ENCODE measurements around the gene TMC8.
"Not testable (repeated sequence)": the region's sequence is repeated elsewhere in the genome, so short reads cannot be mapped to it uniquely, and the experiment has no call there.

TMC8 gene

GRCh38 chr17:78108726-78109488, 21.7 kb upstream of the TMC8 start:
- peak in 5 of 56 donors; percentile 17 to 42 (median 27) for DNase-seq

GRCh38 chr17:78109489-78109761, 21.1 kb upstream of the TMC8 start:
- no peak for DNase-seq

DNA sequence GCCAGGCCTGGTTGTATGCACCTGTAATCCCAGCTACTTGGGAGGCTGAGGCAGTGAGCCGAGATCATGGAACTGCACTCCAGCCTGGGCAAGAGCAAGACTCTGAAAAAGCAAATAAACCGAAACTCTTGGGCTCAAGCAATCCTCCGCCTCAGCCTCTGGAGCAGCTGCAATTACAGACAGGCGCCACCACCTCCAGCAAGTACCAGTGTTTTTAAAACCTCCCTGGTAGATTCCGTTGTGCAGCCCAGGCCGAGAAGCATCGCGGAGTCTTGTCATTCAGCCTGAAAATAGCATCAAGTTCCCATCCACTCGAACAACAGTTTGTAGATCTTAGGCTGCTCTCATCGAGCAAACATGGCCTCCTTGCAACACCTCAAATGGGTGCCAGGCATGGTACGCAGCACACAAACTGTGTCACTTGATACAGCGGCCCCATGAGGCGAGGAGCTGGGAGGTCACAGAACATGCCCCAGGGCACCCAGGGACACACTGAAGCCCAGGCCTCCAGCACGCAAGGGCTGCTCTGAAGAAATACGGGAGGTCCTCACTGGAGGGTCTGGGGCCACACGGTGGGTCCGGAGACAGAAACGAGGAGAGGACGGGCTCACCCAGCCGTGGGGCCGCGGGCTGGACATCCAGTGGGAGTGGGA, 20.1 kb upstream of the TMC8 start:
- DNase-seq, result no peak

DNA sequence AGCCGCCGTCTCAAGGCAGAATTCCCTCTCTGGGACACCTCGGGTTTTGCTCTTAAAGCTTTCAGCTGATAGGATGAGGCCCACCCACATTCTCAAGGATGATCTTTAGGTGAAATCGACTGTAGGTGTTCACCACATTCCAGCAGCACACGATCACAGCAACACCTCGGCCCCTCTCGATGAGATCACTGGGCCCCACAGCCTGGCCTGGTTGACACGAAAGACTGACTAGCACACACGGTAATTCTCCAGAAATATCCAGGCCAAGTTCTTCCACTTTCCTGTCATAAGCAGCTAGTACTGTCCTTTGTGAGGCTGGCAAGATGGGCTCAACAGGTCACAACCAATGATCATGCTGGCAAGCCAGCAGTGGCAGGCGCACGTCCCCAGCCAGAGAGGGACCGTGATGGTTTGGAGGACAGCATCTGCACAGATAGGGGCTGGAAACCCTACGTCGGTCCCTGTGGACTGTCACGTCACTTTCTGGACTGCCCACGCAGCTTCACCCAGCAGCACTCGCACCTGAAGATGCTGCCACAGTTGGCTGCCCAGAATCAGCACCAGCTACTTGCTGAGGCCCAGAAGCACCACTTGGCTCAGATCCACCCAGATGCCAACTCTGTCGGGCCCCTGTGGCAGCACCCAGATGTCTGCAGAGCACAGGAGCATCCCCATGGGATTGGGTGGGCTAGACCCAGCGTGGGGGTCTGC, 19.4 kb upstream of the TMC8 start:
- no peak for DNase-seq

GRCh38 chr17:78111727-78112517, 18.6 kb upstream of the TMC8 start:
- DNase-seq, result no peak

DNA sequence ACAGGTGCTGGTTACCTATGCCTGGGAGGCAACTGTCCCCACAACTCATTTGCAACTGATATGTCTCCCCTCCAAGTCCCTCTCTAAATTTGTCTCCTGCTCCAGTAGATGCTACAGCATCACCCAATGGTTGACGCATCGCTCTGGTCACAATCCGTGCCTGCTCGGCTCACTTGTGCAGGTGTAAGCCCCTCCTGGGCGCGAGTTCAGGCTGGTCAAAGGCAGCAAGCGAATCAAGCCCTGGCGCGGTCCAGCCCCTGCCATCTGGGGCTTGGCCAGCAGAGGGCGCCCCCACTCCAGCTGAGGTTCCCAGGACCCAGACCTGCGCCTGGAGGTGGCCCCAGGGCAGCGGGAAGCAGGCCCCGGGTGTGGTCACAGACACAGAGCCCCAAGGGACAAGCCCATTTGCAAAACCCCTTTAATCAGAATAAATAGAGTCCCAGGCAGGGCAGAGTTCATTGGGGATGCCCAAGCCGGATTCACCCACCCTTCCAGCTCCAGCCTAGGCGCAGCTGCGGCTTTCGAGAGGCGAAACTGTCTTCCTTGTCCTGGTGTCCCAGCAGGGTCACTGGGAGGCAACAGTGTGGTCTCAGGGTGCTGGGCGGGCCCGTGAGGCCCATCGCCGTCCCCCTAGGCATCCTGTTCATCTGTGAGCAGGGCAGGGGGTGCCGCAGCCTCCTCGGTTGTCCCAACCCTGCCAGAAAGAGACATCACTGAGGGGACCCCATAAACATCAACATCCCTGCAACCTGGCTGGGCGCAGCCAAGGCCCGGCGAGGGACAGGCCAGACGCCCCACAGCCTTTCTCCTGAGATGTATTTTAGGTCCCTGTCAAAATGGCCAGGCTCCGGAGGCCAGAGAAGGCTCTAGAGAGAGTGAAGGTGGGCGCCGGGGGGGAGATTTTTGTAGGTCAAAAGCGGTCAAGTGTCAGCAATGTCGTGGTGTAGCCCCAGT, 17.8 kb upstream of the TMC8 start:
- DNase-seq, result peak in 50 of 56 donors; percentile 29 to 90 (median 62)

DNA sequence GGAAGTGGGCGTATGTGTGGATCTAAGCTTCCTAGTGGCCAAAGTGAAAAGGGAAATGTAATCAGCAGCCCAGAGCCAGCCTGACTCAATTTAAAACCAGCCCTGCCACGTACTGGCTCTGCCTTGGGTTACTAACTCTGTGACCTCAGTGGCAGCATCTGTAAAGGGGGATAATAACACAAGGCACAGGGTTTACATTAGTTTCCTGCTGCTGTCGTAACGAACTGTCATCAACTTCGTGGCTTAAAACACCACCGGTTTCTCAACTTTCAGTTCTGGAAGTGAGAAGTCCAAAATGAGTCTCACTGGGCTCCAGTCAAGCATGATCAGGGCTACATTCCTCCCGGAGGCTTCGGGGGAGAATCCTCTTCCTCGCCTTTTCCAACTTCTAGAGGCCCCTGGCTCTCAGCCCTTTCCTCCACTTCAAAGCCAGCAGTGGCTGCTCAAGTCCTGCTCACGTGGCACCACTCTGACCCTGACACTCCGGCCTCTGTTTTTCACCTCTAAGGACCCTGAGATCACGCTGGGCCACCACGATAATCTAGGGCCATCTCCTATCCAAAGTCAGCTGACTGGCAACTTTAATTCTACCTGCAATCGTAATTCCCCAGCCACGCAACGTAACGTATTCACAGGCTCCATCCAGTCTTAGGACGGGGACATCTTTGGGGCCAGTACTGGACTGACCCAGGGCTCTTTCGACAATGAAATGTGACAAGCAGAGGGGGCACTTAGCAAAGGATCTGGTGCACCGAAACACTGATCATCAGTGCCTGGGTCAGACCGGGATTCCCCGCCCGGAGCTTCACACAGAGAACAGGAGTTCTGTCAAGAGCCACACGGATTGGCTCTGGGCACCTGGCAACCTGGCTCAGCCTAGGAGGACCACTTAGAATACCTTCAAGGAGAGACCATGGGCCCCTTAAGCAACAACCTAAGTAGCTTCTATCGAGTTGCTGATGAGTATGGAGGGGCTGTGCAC, 16.5 kb upstream of the TMC8 start:
- DNase-seq, result no peak

DNA sequence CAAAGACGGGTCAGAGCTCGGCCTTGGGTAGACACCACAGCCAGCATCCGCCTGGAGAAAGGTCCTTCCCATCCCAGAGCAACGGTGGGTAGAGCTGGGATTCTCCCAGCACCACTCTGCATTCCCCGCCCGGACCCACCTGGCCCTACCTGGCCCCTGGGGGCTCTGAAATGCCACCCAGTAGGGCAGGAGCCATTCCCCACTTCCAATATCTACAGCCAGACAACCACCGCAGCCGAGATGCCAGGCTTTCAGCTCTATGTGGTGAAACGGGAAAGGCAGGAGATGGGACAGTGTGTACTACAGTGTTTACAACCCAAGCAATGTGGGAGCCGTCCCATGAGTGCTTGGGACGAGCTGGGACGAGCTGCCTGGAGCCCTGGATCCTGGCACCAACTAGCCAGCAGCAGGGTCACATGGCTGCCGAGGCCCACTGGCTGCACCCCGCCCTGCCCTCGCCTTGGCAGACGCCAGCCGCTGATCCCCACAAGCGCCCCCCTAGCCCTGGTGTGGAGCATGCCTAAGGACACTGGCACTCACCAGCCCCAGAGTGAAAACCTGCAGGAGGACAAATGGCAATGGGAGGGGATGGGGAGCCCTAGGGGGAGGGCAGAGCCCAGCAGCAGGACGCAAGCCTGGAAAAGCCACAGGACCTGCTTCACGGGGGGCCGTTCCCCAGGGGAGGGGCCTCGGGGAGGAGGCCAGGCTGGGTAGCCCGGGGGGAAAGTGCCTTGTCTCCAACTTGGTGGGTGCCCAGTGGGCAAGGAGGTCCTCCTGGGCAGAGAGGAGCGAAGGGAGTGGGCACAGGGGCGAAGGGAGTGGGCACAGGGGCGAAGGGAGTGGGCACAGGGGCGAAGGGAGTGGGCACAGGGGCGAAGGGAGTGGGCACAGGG, 15.5 kb upstream of the TMC8 start:
- DNase-seq, result peak in 54 of 56 donors; percentile 28 to 96 (median 86)

- not testable (repeated sequence) for DNase-seq
Observed at GRCh38 chr17:78115803-78116202, 14.8 kb upstream of the TMC8 start.

DNA sequence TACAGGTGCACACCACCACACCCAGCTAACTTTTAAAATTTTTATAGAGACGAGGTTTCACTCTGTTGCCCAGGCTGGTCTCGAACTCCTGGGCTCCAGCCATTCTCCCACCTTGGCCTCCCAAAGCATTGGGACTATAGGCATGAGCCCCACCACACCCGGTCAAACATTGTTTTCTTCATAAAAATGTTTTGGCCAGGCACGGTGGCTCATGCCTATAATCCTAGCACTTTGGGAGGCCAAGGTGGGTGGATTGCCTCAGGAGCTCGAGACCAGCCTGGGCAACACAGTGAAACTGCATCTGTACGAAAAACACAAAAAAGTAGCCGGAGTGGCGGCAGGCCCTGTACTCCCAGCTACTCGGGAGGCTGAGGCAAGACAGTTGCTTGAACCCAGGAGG, 14.2 kb upstream of the TMC8 start:
- no peak for DNase-seq

- peak in 27 of 56 donors; percentile 13 to 74 (median 38) for DNase-seq
Observed at GRCh38 chr17:78117027-78117981, 13.3 kb upstream of the TMC8 start.

- no peak for DNase-seq
Observed at GRCh38 chr17:78118801-78119241, 11.8 kb upstream of the TMC8 start.

- no peak for DNase-seq
Observed at GRCh38 chr17:78120537-78120936, 10.0 kb upstream of the TMC8 start.

DNA sequence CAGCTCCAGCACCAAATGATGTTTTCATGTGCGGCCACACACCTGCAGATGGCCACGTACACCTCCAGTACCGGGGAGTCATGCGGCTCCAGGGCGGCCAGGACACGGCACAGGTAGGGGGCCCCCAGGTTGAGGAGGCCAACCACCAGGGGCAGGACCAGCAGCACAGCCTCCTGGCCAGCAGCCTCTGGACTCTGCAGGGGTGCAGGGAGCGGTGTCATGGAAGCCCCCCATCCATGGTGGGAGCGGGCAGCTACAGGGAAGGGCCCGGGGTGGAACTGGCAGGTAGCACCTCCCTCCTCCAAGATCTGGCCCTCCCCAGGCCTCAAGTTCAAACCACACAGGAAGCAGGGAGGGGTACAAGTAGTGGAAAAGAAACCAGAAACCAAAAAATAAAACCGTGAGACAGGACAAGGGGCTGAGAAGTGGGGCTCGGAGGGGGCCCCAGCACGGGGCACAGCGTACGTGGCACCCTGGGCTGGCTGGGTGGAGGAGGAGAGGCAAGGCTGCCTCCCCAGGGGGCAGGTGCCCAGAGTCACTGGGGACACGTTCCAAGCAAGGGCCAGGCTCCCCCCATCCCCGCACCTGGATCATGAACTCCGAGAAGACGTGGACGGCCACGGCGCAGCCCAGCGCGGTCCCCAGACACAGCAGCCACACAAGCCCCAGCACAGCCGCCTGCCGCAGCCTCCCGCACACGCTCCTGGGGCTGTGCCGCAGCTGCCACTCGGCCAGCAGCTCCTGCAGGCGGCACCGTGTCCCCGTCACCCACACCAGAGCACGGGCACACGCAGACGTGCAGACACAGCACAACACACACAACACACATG, 9.4 kb upstream of the TMC8 start:
- DNase-seq, result no peak

GRCh38 chr17:78121801-78122215, 8.8 kb upstream of the TMC8 start:
- no peak for DNase-seq
